Stimulated activated CD4-positive, alpha-beta T cell treated with anti-CD3 and anti-CD28 coated beads, TNF-alpha, amount 100 ng/mL, for 4 hours (primary cell): Measurements from ENCODE around the gene RNASE11.
"Not testable (repeated sequence)": the region's sequence is repeated elsewhere in the genome, so short reads cannot be mapped to it uniquely, and the experiment has no call there.

Source experiments
- DNase-seq, 3 experiments: peaks; one replicate each; pipeline ENCODE4 v3.0.0-alpha.2; 2020; ENCODE audit warnings: low read depth in 3 of 3

RNASE11 gene

GRCh38 chr14:20614038-20614840, 26.4 kb upstream of the RNASE11 start:
- DNase-seq, result no peak

- DNase-seq, result peak; percentile 70 to 82 (median 79)
Measured at GRCh38 chr14:20613094-20614037, 25.6 kb upstream of the RNASE11 start.

GRCh38 chr14:20612403-20612802, 24.6 kb upstream of the RNASE11 start:
- DNase-seq, result no peak

GRCh38 chr14:20611277-20611676, 23.5 kb upstream of the RNASE11 start:
- no peak for DNase-seq

GRCh38 chr14:20610002-20610765, 22.4 kb upstream of the RNASE11 start:
- peak; percentile 63 to 68 (median 65) for DNase-seq

GRCh38 chr14:20609215-20610001, 21.6 kb upstream of the RNASE11 start:
- DNase-seq, result peak in 2 of 3 experiments; percentile 28 to 45

GRCh38 chr14:20608383-20609110, 20.7 kb upstream of the RNASE11 start:
- no peak for DNase-seq

GRCh38 chr14:20607617-20608016, 19.8 kb upstream of the RNASE11 start:
- no peak for DNase-seq

GRCh38 chr14:20606902-20607242, 19.1 kb upstream of the RNASE11 start:
- DNase-seq, result no peak

- no peak for DNase-seq
Measured at GRCh38 chr14:20606190-20606901, 18.5 kb upstream of the RNASE11 start.

GRCh38 chr14:20603813-20604690, 16.3 kb upstream of the RNASE11 start:
- no peak for DNase-seq

GRCh38 chr14:20602583-20602982, 14.8 kb upstream of the RNASE11 start:
- DNase-seq, result no peak

- no peak for DNase-seq
Measured at GRCh38 chr14:20601522-20601921, 13.7 kb upstream of the RNASE11 start.

- DNase-seq, result no peak
Measured at GRCh38 chr14:20597108-20597507, 9.3 kb upstream of the RNASE11 start.

GRCh38 chr14:20595726-20596125, 7.9 kb upstream of the RNASE11 start:
- not testable (repeated sequence) for DNase-seq

- no peak for DNase-seq
Measured at GRCh38 chr14:20592574-20592973, 4.8 kb upstream of the RNASE11 start.

GRCh38 chr14:20591235-20591634, 3.4 kb upstream of the RNASE11 start, which contains the start of gene RNASE12:
TSS of gene RNASE12 (minus strand) at chr14:20591376. CDS start at chr14:20590723, 653 bp downstream.
- DNase-seq, result no peak

- no peak for DNase-seq
Measured at GRCh38 chr14:20583908-20584307, 3.9 kb downstream of the RNASE11 start.

GRCh38 chr14:20583142-20583541, 4.7 kb downstream of the RNASE11 start:
- DNase-seq, result no peak
